HFF-Myc (cell line): ENCODE results near the gene TCHP.

Experiments
- DNase-seq: peaks from one replicate; pipeline ENCODE4 v3.0.0-alpha.2; 2011; ENCODE audit warnings: low read depth; ENCODE audit errors: extremely low read depth
- H3K4me3 ChIP-seq: replicated peaks from 2 replicates; pipeline ENCODE4 v1.5.1; 2011; ENCODE audit warnings: low read depth, mild to moderate bottlenecking, control low read depth, low read length
- CTCF ChIP-seq: IDR thresholded peaks from 2 replicates; pipeline ENCODE4 v1.5.1; 2012; ENCODE audit warnings: mild to moderate bottlenecking, low read depth, low read length, control low read depth; ENCODE audit errors: missing control alignments

TCHP gene

GRCh38 chr12:109938947-109939346 is 38.9 kb downstream of the TCHP start:
- DNase-seq = no peak
- TF ChIP-seq CTCF = no peak
- H3K4me3 ChIP-seq = no peak overlapping the region

DNA sequence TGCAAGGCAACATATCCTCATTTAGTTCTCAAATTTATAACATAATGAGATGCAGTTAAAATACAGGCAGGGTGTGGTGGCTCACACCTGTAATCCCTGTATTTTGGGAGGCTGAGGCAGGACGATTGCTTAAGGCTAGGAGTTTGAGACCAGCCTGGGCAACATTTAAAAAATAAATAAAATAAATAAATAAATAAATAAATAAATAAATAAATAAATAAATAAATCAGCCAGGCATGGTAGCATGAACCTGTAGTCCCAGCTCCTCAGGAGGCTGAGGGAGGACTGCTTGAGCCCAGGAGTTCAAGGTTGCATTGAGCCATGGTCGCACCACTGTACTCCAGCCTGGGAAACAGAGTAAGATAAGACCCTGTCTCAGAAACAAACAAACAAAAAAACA is 39.4 kb downstream of the TCHP start:
- DNase-seq = no peak
- no peak overlapping the region for H3K4me3 ChIP-seq
- no peak for TF ChIP-seq CTCF

DNA sequence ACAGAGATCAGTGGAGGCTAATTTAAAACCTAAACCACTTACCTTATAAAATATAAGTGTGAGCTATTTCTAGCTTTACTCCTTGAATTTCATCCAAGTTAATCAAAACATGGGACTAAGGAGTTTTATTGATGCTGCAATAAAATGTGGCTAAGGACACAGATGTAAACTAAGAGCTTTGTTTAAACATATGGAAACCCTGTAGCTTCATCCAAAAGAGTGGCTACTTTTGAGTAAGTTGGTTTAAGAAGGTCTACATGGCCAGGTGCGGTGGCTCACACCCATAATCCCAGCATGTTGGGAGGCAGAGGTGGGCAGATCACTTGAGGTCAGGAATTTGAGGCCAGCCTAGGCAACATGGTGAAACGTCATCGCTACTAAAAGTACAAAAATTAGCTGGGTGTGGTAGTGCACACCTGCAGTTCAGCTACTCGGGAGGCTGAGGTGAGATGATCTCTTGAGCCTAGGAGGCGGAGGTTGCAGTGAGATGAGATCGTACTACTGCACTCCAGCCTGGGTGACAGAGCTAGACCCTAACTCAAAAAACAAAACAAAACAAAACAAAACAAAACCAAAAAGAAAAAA is 40.4 kb downstream of the TCHP start:
- H3K4me3 ChIP-seq = no peak overlapping the region
- TF ChIP-seq CTCF = no peak
- no peak for DNase-seq

- DNase-seq = no peak
- no peak overlapping the region for H3K4me3 ChIP-seq
- no peak for TF ChIP-seq CTCF
Observed at GRCh38 chr12:109943811-109944210, 43.7 kb downstream of the TCHP start.

DNA sequence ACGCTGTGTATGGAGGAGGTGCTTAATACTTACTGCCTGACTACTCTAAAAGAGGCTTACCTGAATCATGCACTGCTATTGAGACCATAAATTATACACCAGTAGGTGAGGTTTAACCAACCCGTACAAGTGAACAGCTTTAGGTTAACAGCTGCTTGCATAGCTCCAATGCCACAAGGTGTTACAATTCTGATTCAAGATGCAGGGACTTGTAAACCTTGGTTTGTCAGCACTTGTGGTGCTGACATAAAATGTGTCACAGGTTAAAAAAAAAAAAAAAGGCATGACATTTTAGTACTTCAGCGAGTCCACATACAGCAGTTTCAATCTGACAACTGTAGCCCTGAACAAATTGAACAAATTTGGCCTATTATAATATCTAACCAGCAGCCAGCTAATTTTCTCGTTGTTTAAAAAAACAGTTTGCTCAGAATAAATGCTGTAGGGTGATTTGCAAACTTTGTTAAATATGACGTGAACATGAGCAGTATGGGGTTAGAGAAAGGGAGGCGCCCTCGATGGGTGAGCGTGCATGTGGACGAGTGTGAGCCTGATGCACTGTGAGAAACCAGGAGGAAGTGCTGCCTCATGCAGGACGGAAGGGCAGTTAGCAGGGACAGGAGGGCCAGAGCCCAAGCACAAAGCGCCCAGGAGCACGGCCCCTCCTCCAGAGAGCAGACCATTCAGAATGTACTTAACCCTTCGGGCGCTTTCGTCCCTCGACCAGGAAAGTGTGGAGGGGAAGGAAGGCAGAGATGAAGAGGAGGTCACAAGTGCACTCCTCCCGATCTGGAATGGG is 44.7 kb downstream of the TCHP start:
- DNase-seq = no peak
- H3K4me3 ChIP-seq = no peak overlapping the region
- no peak for TF ChIP-seq CTCF

GRCh38 chr12:109946505-109946904 is 46.4 kb downstream of the TCHP start:
- no peak for DNase-seq
- no peak for TF ChIP-seq CTCF
- no peak overlapping the region for H3K4me3 ChIP-seq
